ENCODE data around the gene PSD4.

PSD4 gene

GRCh38 chr2:113242327-113242726 lies 68.6 kb downstream of the PSD4 start:
- DNase-seq = no peak

DNA sequence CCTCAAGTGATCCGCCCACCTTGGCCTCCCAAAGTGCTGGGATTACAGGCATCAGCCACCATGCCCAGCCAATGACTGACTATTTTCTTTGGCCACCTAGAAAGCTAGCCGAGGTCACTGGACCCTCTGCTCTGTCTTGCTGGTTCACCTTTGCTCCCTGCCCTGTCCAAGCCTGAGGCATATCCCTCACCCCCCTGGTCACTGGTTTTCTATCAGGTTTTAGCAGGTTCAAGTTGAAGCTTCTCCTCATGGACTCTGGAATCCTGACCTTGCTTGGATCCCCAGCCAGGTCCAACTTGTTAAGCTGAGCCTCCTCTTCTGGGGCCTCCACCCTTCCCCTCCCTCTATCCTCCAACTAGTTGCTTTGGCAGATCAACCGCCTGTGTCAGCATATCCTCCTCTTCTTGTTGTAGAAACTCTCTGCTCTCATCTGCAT lies 71.5 kb downstream of the PSD4 start:
- no peak for DNase-seq

DNA sequence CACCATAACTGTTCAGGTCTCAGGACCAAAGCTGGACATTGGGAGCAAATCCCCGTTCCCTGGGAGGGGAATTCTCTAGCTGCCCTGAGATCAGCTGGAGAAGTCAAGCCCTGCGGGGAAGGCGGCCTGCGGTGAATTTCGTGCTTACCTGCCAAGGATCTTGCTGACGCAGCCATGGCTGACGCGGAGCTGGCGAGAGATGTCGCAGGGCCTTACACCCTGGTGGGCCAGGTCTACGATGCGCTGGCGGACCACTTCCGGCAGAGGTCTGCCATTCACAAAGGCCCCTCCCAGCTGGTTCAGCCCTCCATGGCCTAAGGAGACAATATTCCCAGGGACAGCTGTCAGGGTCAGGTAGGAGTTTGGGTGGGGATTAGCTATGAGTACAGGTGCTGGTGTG lies 72.8 kb downstream of the PSD4 start:
- DNase-seq = no peak

DNA sequence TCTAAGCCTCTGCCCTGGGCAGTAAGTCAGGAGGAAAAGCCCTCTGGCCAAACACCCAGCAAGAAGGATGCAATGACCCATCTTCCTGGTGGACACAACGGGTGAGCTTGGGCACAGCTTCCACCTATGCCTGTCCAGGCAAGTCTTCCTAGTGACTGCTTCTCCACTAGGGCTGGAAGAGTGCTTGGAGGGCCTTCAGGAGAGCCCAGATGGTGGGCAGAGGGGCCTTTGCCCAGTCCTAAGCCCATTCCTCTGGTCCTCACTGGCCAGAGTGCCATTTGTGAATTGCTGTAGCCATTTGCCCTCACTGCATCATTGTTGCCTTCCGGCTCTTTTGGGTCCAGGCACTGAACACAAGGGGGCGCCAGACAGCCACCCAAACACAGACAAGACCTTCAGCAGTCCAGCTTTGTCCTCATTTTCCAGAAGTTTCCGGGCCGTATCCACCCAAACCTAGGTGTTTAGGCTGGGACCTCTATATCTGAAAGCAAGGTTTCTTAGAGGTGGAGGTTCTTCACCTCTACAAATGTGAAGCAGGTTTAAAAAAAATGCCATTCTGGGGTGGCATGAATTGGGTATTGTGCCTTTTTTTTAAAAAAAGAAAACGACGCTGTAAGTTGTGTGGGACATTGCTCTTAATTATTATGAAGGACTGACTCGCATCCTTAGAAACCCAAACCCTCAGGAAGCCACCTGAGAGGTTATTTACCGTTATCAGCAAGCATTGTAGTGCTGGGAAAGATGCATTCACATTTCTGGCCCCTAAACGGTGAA lies 75.4 kb downstream of the PSD4 start:
- DNase-seq = peak; percentile 69

GRCh38 chr2:113251118-113251517 lies 77.3 kb downstream of the PSD4 start:
- DNase-seq = no peak

- DNase-seq = no peak
These were observed 78.3 kb downstream of the PSD4 start for GRCh38 chr2:113252047-113252590.

GRCh38 chr2:113253453-113253852 lies 79.7 kb downstream of the PSD4 start:
- DNase-seq = no peak

GRCh38 chr2:113255140-113256070 lies 81.6 kb downstream of the PSD4 start:
- no peak for DNase-seq

- DNase-seq = no peak
These were observed 83.9 kb downstream of the PSD4 start for GRCh38 chr2:113257516-113258264.

GRCh38 chr2:113258471-113259147 lies 84.8 kb downstream of the PSD4 start:
- no peak for DNase-seq
